Type B pancreatic cell (in vitro differentiated cells): ENCODE measurements around the gene PTPA. TPM values are rescaled to one million over a fixed set of nuclear protein-coding genes. Genes with fewer than 3 reads are reported as not detected.

Experiments used
- DNase-seq: peaks from one replicate; pipeline ENCODE4 v3.0.0; 2021; ENCODE audit warnings: mixed read lengths; ENCODE audit not compliant: unreplicated experiment; ENCODE audit errors: extremely low spot score
- H3K27ac Mint-ChIP-seq: 2 replicates; pipeline ENCODE4 v1.8.0; 2021; ENCODE audit warnings: mild to moderate bottlenecking, mixed read lengths
- H3K27me3 Mint-ChIP-seq: 2 replicates; pipeline ENCODE4 v1.8.0; 2021; ENCODE audit warnings: mixed read lengths
- H3K36me3 Mint-ChIP-seq: 2 replicates; pipeline ENCODE4 v1.8.0; 2021; ENCODE audit warnings: mixed read lengths
- H3K4me1 Mint-ChIP-seq: one replicate; pipeline ENCODE4 v1.8.0; 2021; ENCODE audit warnings: mixed read lengths; ENCODE audit not compliant: unreplicated experiment
- H3K4me3 Mint-ChIP-seq: 2 replicates; pipeline ENCODE4 v1.8.0; 2021; ENCODE audit warnings: mild to moderate bottlenecking, mixed read lengths
- H3K9me3 Mint-ChIP-seq: 2 replicates; pipeline ENCODE4 v1.8.0; 2021; ENCODE audit warnings: mixed read lengths
- CTCF ChIP-seq: fragments of 200-600 bp; sonication (generic); conservative IDR thresholded peaks from 2 replicates; pipeline ENCODE4 v1.5.0; 2021; ENCODE audit warnings: antibody characterized with exemption, mild to moderate bottlenecking
- total RNA-seq: library from RNA; stranded (reverse); gene quantifications from 2 replicates; pipeline ENCODE4 v1.2.1, GENCODE V29; 2021; ENCODE audit warnings: low replicate concordance

PTPA gene
- total RNA-seq, 1 donor from 2014 or later = 102 TPM

DNA sequence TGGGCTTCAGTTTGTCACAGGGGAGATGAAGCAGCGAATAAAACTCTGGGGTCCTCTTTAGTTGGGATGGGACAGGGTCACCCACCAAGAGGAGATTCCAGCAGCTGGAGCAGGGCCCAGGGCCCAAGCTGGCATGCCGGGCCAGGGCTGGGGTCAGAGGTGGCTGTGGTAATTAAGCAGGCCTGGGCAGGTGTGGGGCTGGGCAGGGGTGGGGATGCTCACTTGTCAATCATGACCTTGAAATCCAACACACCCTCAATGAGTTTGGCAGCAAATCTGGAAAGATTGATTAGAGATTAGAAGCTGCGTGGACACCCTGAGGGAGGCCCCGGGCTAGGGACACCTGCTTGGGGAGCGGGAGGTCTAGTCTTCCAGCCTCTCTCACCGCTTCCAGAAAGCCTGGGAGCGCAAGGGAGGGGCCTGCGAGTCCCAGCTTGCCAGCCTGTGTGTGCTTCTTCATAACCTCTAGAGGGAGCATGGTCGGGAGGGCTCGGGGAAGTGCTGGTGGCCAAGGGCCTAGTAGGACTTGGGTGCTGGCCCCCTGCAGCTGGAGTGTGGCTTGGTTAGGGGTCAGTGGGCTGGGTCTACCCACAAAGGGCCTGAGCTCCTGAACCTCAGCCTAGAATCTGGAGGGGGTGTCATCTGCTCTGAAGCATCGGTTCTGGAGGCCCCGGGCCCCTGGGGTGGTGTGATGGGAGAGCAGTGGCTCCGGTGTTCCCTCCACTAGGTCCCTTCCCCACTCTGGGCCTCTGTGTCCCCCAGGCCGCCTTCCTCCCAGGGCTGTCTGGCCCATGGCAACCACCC, 8.2 kb upstream of the PTPA start:
- Mint-ChIP-seq H3K27ac (no peak overlapping the region), H3K27me3 (no peaks in the 10 kb centered on the region), H3K9me3 (no peaks in the 10 kb centered on the region), H3K4me1 (no peaks in the 10 kb centered on the region), H3K36me3 (no peaks in the 10 kb centered on the region), H3K4me3 (no peak overlapping the region)
- TF ChIP-seq CTCF = peak; percentile 69
- DNase-seq = no peak

DNA sequence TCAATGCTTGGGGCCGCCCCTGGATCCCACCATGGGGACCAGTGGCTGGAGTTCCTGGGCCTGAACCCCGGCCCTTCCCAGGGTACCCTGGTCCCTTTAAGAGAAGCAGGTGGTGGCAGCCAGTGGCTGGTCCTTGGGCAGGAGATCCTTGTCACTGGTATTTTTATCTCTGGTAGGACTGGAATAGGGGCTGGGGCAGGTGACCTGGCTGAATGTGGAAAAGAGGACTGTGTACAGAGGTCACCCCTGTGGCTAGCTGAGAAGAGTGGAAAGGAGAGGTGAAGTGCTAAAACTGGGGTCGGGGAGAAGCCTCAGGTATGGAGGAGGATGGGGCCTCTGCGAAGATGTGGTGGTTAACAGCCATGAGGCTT, 7.6 kb upstream of the PTPA start:
- TF ChIP-seq CTCF = no peak
- H3K4me3 Mint-ChIP-seq = no peak overlapping the region
- H3K9me3 Mint-ChIP-seq = no peaks in the 10 kb centered on the region
- no peaks in the 10 kb centered on the region for H3K27me3 Mint-ChIP-seq
- no peaks in the 10 kb centered on the region for H3K36me3 Mint-ChIP-seq
- H3K4me1 Mint-ChIP-seq = no peaks in the 10 kb centered on the region
- H3K27ac Mint-ChIP-seq = no peak overlapping the region
- no peak for DNase-seq

GRCh38 chr9:129104051-129104450, 7.2 kb upstream of the PTPA start:
- TF ChIP-seq CTCF = no peak
- H3K27ac Mint-ChIP-seq = no peak overlapping the region
- no peak for DNase-seq
- H3K4me1 Mint-ChIP-seq = no peaks in the 10 kb centered on the region
- H3K27me3 Mint-ChIP-seq = no peaks in the 10 kb centered on the region
- H3K36me3 Mint-ChIP-seq = no peaks in the 10 kb centered on the region
- no peaks in the 10 kb centered on the region for H3K9me3 Mint-ChIP-seq
- H3K4me3 Mint-ChIP-seq = no peak overlapping the region

DNA sequence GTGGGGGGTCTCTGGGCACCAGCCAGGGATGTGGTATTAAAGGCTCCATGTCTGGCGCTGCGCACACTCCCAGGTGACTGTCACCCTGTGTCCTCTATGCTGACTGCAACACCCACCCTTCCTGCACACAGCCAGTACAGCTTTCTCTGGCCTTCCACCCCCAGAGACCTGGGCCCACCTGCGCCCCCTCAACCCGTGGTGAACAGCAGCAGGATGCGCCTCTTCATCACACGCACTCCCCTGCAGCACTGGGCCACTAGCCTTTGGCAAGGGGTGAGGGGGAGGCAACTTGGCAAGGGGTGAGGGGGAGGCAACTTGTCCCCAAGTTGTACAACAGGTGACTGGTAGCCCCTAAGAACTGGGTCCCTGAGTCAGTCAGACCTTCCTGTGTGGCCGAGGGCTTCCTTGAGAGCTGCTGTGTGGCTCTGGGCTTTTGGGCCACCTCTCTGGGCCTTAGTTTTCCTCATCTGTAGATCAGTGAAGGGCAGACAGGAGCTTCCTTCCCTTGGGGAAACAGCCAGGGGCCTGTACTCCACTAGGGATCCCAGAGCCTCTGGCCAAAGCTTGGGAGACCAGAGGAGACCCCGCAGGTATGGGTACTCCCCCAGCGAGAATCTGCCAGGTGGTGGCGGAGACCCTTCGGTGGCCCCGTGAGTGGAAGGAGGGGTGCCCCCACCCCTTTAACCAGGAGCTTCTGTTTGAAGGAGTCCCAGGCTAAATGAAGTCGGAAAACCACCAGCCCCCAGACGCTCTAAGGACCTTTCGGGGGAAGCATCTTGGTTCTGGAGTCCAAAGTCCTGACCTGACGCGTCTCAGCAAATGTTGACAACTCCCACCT, 5.1 kb upstream of the PTPA start:
- H3K27me3 Mint-ChIP-seq = peaks cover 4% of the 10 kb centered on the region

DNA sequence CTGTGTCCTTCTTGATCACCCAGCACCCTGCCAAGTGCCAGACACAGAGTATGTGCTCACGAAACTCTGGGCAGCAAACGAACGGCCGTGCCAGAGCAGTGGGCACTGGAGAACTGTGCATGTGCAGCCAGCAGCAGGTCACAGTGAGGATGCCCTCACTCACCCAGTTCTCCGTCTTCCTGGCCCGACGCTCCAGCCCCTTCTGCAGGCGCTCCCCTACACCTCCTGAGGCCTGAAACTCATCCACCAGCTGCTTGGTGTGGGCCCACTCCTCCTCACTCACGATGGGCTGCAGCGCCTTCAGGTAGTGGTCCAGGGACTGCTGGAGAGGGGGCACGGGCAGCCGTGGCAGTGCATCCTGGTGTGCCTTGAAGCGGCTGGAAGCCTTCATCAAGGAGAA, 3.6 kb upstream of the PTPA start:
- Mint-ChIP-seq H3K4me3 (no peak overlapping the region), H3K4me1 (peaks cover 9% of the 10 kb centered on the region), H3K27me3 (peaks cover 4% of the 10 kb centered on the region), H3K27ac (no peak overlapping the region), H3K9me3 (no peaks in the 10 kb centered on the region), H3K36me3 (no peaks in the 10 kb centered on the region)
- no peak for TF ChIP-seq CTCF
- DNase-seq = no peak

More for the DNA sequence above, 5.1 kb upstream of the PTPA start:
- DNase-seq = no peak
- TF ChIP-seq CTCF = no peak
- no peak overlapping the region for H3K27ac Mint-ChIP-seq
- no peaks in the 10 kb centered on the region for H3K9me3 Mint-ChIP-seq
- no peaks in the 10 kb centered on the region for H3K36me3 Mint-ChIP-seq
- H3K4me1 Mint-ChIP-seq = peaks cover 5% of the 10 kb centered on the region
- H3K4me3 Mint-ChIP-seq = no peak overlapping the region
